HFFc6 (cell line): ENCODE measurements around the gene SMAD1. TPM values are rescaled to one million over a fixed set of nuclear protein-coding genes. Genes with fewer than 3 reads are reported as not detected.

Experiments used
- DNase-seq: peaks from one replicate; pipeline ENCODE4 v3.0.0-alpha.2; 2018
- H3K27ac Mint-ChIP-seq: 2 replicates; pipeline ENCODE4 v1.8.0; 2020; ENCODE audit warnings: mild to moderate bottlenecking, mixed read lengths
- H3K27me3 Mint-ChIP-seq: 2 replicates; pipeline ENCODE4 v1.8.0; 2021; ENCODE audit warnings: mild to moderate bottlenecking, moderate library complexity, mixed read lengths; ENCODE audit not compliant: insufficient read depth
- H3K36me3 Mint-ChIP-seq: 2 replicates; pipeline ENCODE4 v1.8.0; 2021; ENCODE audit warnings: low read depth, mixed read lengths
- H3K4me1 Mint-ChIP-seq: 2 replicates; pipeline ENCODE4 v1.8.0; 2020; ENCODE audit warnings: low read depth, mixed read lengths
- H3K4me3 Mint-ChIP-seq: 2 replicates; pipeline ENCODE4 v1.8.0; 2020; ENCODE audit warnings: mild to moderate bottlenecking, moderate library complexity, mixed read lengths
- H3K9me3 Mint-ChIP-seq: 2 replicates; pipeline ENCODE4 v1.8.0; 2020; ENCODE audit warnings: mild to moderate bottlenecking, mixed read lengths
- total RNA-seq, 6 experiments: library from RNA; stranded (reverse); fragmentation: NEBNext Ultra II Directional; extraction: Animal tissue kit (Norgen Biotek cat#: 25700); gene quantifications; 2 replicates in 1 of 6; 3 replicates in 5 of 6; pipeline ENCODE4 v1.2.3, GENCODE V29; 2021
- TF ChIP-seq, protein P1 (sequence below): fragments of 200-600 bp; sonication (generic); IDR thresholded peaks from 2 replicates; pipeline ENCODE4 v1.5.0; 2021; ENCODE audit warnings: antibody characterized with exemption, mild to moderate bottlenecking

Gene SMAD1
- total RNA-seq, 6 experiments from 2014 or later = 9.2 to 11.2 (median 10.3) TPM

DNA sequence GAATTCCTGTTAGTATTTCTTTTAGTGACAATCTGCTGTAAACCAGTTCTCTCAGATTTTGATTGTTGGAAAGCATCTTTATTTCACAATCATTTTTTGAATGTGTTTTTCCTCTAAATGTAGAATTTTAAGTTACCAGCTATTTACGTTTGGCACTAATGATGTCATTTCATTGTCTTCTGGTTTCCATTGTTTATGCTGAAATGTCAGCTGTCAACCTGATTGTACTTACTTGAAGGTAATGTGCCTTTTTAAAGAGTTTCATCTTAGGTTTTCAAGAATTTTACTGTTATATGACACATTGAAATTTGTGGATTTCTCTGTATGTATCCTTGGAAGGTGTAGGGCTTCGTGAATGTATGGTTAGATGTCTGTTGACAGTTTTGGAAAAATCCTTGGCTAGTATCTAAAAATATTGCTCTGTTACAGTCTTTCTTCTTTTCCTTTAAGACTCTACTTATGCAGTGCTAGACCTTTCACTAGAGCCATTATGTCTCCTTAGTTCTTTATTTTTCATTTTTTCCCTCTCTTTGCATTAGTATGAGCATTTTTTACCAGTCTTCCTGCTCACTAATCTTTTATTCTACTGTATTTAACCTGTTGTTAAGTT, 30.4 kb downstream of the SMAD1 start:
- H3K27ac Mint-ChIP-seq = no peak overlapping the region
- peaks cover 23% of the 10 kb centered on the region for H3K36me3 Mint-ChIP-seq
- TF ChIP-seq, protein P1, sequence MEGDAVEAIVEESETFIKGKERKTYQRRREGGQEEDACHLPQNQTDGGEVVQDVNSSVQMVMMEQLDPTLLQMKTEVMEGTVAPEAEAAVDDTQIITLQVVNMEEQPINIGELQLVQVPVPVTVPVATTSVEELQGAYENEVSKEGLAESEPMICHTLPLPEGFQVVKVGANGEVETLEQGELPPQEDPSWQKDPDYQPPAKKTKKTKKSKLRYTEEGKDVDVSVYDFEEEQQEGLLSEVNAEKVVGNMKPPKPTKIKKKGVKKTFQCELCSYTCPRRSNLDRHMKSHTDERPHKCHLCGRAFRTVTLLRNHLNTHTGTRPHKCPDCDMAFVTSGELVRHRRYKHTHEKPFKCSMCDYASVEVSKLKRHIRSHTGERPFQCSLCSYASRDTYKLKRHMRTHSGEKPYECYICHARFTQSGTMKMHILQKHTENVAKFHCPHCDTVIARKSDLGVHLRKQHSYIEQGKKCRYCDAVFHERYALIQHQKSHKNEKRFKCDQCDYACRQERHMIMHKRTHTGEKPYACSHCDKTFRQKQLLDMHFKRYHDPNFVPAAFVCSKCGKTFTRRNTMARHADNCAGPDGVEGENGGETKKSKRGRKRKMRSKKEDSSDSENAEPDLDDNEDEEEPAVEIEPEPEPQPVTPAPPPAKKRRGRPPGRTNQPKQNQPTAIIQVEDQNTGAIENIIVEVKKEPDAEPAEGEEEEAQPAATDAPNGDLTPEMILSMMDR = no peak
- peak; percentile 22 for DNase-seq
- H3K4me1 Mint-ChIP-seq = peaks cover 11% of the 10 kb centered on the region
- no peak overlapping the region for H3K4me3 Mint-ChIP-seq
- no peaks in the 10 kb centered on the region; the same call in 1 of the 2 replicates for H3K27me3 Mint-ChIP-seq
- peaks cover 19% of the 10 kb centered on the region for H3K9me3 Mint-ChIP-seq

DNA sequence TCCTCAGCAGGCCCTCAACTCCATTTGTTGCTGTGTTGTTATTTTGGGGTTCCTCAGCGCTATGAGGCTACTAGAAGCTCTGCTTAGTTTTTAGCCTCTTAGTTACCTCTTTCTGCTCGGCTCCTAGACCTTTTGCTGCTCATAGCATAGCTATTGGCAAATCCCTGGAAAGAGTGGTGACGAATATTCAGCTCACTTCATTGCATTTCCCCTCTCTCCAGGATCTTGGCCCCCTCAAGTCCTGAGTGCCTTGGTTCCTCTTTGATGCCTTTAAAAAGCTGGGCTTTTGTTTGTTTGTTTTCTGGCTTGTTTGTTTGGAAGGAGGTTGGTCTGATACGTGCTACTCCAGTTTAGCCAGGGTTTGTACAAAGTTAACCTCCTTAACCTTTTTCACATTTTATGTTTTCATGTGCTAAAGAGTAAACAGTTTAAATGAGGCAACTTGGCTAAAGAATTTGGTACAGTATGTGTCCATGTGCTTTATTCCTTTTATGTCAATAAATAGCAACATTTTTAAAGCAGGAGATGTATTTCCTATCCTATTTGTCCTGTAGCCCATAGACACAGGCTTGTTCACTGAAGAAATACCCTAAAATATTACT, 31.5 kb downstream of the SMAD1 start:
- no peak for DNase-seq
- TF ChIP-seq, protein P1 = no peak
- no peaks in the 10 kb centered on the region; the same call in 1 of the 2 replicates for H3K27me3 Mint-ChIP-seq
- peaks cover 19% of the 10 kb centered on the region for H3K9me3 Mint-ChIP-seq
- no peak overlapping the region for H3K27ac Mint-ChIP-seq
- no peak overlapping the region for H3K4me3 Mint-ChIP-seq
- peaks cover 23% of the 10 kb centered on the region for H3K36me3 Mint-ChIP-seq
- peaks cover 1% of the 10 kb centered on the region for H3K4me1 Mint-ChIP-seq

DNA sequence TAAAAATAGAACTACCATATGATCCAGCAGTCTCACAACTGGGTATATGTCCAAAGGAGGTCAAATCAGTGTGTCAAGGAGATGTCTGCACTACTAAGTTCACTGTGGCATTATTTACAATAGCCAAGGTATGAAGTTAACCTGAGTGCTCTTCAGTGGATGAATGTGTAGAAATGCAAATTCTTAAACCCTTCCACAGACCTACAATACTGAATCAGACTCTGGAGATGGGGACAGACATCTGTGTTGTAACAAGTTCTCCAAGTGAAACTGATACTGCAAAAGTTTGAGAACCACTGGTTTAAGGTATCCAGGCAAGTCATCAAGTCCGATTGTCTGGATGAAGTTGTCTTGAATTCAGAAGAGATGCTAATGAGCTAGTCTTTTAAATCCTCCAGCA, 38.5 kb downstream of the SMAD1 start:
- no peaks in the 10 kb centered on the region for H3K9me3 Mint-ChIP-seq
- TF ChIP-seq, protein P1 = no peak
- H3K27me3 Mint-ChIP-seq = no peaks in the 10 kb centered on the region
- no peak overlapping the region for H3K4me3 Mint-ChIP-seq
- H3K36me3 Mint-ChIP-seq = no peaks in the 10 kb centered on the region; the same call in 1 of the 2 replicates
- H3K4me1 Mint-ChIP-seq = peaks cover 10% of the 10 kb centered on the region
- H3K27ac Mint-ChIP-seq = no peak overlapping the region
- DNase-seq = no peak

DNA sequence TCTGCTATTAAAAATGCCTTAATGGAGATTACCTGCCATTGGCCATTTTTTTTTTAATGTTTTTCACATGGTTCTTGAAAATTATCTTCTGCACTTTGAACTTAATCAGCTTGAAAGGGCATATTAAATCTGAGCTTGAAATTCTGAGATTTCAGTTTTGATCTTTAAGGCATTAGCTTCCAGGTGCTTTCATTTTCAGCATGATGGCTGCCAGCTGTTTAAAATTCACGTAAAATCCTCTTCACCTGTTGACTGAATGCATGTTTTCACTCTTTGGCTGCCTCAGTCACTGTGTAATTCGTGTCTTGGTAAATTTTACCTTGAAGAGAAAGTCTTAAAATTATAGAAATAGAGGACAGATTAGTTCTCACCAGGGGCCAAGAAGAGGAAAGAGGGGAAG, 39.6 kb downstream of the SMAD1 start:
- no peaks in the 10 kb centered on the region for H3K27me3 Mint-ChIP-seq
- peaks cover 18% of the 10 kb centered on the region for H3K4me1 Mint-ChIP-seq
- no peaks in the 10 kb centered on the region for H3K9me3 Mint-ChIP-seq
- TF ChIP-seq, protein P1 = no peak
- no peaks in the 10 kb centered on the region; the same call in 1 of the 2 replicates for H3K36me3 Mint-ChIP-seq
- DNase-seq = no peak
- H3K27ac Mint-ChIP-seq = no peak overlapping the region
- H3K4me3 Mint-ChIP-seq = no peak overlapping the region

DNA sequence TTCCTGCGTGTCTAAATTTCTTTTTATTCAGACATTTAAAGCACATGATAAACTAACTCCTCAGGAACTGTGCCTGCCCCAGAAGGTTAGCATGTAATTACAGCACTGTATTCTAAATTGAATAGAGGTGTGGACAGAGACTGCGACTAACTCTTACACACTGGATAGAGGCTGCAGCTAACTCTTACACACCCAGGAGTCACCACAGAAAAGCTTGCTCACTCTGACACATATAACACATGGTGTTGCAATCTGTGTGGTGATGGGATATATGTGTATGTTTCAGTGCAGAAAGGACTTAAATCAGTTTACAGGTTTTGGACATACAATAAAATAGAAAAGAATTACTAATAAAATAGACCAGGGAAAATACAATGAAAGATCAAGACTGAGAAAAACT, 41.5 kb downstream of the SMAD1 start:
- no peak for DNase-seq
- TF ChIP-seq, protein P1 = no peak
- no peak overlapping the region for H3K4me3 Mint-ChIP-seq
- peaks cover 18% of the 10 kb centered on the region for H3K4me1 Mint-ChIP-seq
- no peaks in the 10 kb centered on the region for H3K27me3 Mint-ChIP-seq
- no peaks in the 10 kb centered on the region for H3K9me3 Mint-ChIP-seq
- H3K36me3 Mint-ChIP-seq = no peaks in the 10 kb centered on the region
- no peak overlapping the region for H3K27ac Mint-ChIP-seq
